Adipocyte (in vitro differentiated cells): Measurements from ENCODE around the gene WDR48.
A peak's percentile ranks its signal among the peaks of the same experiment; 100 is the strongest.

Experiments
- DNase-seq: peaks from one replicate; pipeline ENCODE4 v3.0.0-alpha.2; 2015; ENCODE audit warnings: low read depth
- H3K27me3 ChIP-seq: replicated peaks from 2 replicates; pipeline ENCODE4 v1.7.0; 2013; ENCODE audit warnings: mild to moderate bottlenecking, low read length, moderate library complexity; ENCODE audit not compliant: control insufficient read depth, insufficient read depth
- H3K36me3 ChIP-seq: 2 replicates; pipeline ENCODE4 v1.7.0; 2013; ENCODE audit warnings: low read length, mild to moderate bottlenecking, moderate library complexity; ENCODE audit not compliant: control insufficient read depth, insufficient read depth, severe bottlenecking
- H3K4me1 ChIP-seq: 2 replicates; pipeline ENCODE4 v1.7.0; 2013; ENCODE audit warnings: mild to moderate bottlenecking, low read length, moderate library complexity; ENCODE audit not compliant: control insufficient read depth, insufficient read depth
- H3K4me3 ChIP-seq: 2 replicates; pipeline ENCODE4 v1.7.0; 2013; ENCODE audit warnings: mild to moderate bottlenecking, low read length, moderate library complexity
- H3K9ac ChIP-seq: 2 replicates; pipeline ENCODE4 v1.7.0; 2013; ENCODE audit warnings: mild to moderate bottlenecking, low read length, moderate library complexity
- H3K9me3 ChIP-seq: 2 replicates; pipeline ENCODE4 v1.7.0; 2013; ENCODE audit warnings: mild to moderate bottlenecking, low read length, moderate library complexity; ENCODE audit not compliant: control insufficient read depth

Gene WDR48

GRCh38 chr3:39094851-39095677, 43.2 kb downstream of the WDR48 start:
- H3K36me3 ChIP-seq: peaks cover 90% of the 10 kb centered on the region
- no peaks in the 10 kb centered on the region for H3K9me3 ChIP-seq
- H3K4me1 ChIP-seq: peaks cover 28% of the 10 kb centered on the region
- H3K4me3 ChIP-seq: no peak overlapping the region
- H3K9ac ChIP-seq: no peak overlapping the region
- no peak for DNase-seq
- no peaks in the 10 kb centered on the region for H3K27me3 ChIP-seq

- Histone ChIP-seq H3K27me3 (no peaks in the 10 kb centered on the region), H3K9ac (no peak overlapping the region), H3K4me3 (no peak overlapping the region), H3K36me3 (peaks cover 92% of the 10 kb centered on the region), H3K9me3 (no peaks in the 10 kb centered on the region), H3K4me1 (peaks cover 28% of the 10 kb centered on the region)
- DNase-seq: no peak
These were observed 44.0 kb downstream of the WDR48 start for GRCh38 chr3:39095778-39096177.

- peak; percentile 50 for DNase-seq
- Histone ChIP-seq H3K36me3 (peaks cover 84% of the 10 kb centered on the region), H3K4me3 (no peak overlapping the region), H3K4me1 (peaks cover 35% of the 10 kb centered on the region), H3K27me3 (no peaks in the 10 kb centered on the region), H3K9ac (no peak overlapping the region), H3K9me3 (no peaks in the 10 kb centered on the region)
These were observed 45.0 kb downstream of the WDR48 start for GRCh38 chr3:39096775-39097174.

- no peaks in the 10 kb centered on the region for H3K27me3 ChIP-seq
- H3K36me3 ChIP-seq: peaks cover 72% of the 10 kb centered on the region
- H3K4me3 ChIP-seq: no peak overlapping the region
These were observed 46.1 kb downstream of the WDR48 start for GRCh38 chr3:39097716-39098472.

GRCh38 chr3:39098473-39099000, 46.7 kb downstream of the WDR48 start:
- Histone ChIP-seq H3K36me3 (peaks cover 70% of the 10 kb centered on the region), H3K4me1 (peaks cover 47% of the 10 kb centered on the region), H3K27me3 (no peaks in the 10 kb centered on the region), H3K9me3 (no peaks in the 10 kb centered on the region), H3K9ac (no peak overlapping the region), H3K4me3 (no peak overlapping the region)
- no peak for DNase-seq

More at GRCh38 chr3:39097716-39098472, 46.1 kb downstream of the WDR48 start:
- H3K4me1 ChIP-seq: peaks cover 41% of the 10 kb centered on the region
- H3K9me3 ChIP-seq: no peaks in the 10 kb centered on the region
- DNase-seq: no peak
- no peak overlapping the region for H3K9ac ChIP-seq

- H3K4me3 ChIP-seq: no peak overlapping the region
- peaks cover 49% of the 10 kb centered on the region for H3K4me1 ChIP-seq
- no peak overlapping the region for H3K9ac ChIP-seq
- H3K9me3 ChIP-seq: no peaks in the 10 kb centered on the region
- no peak for DNase-seq
- H3K36me3 ChIP-seq: peaks cover 63% of the 10 kb centered on the region
- no peaks in the 10 kb centered on the region for H3K27me3 ChIP-seq
These were observed 47.4 kb downstream of the WDR48 start for GRCh38 chr3:39099242-39099641.

GRCh38 chr3:39099738-39100499, 48.1 kb downstream of the WDR48 start:
- peaks cover 45% of the 10 kb centered on the region for H3K4me1 ChIP-seq
- H3K9me3 ChIP-seq: no peaks in the 10 kb centered on the region
- no peak overlapping the region for H3K4me3 ChIP-seq
- H3K36me3 ChIP-seq: peaks cover 56% of the 10 kb centered on the region
- no peak overlapping the region for H3K9ac ChIP-seq
- no peaks in the 10 kb centered on the region for H3K27me3 ChIP-seq
- DNase-seq: no peak

GRCh38 chr3:39100500-39100886, 48.7 kb downstream of the WDR48 start:
- H3K9me3 ChIP-seq: no peaks in the 10 kb centered on the region
- no peak overlapping the region for H3K9ac ChIP-seq
- H3K27me3 ChIP-seq: no peaks in the 10 kb centered on the region
- peaks cover 44% of the 10 kb centered on the region for H3K4me1 ChIP-seq
- no peak for DNase-seq
- H3K36me3 ChIP-seq: peaks cover 50% of the 10 kb centered on the region
- H3K4me3 ChIP-seq: no peak overlapping the region

- Histone ChIP-seq H3K27me3 (no peaks in the 10 kb centered on the region), H3K4me1 (peaks cover 48% of the 10 kb centered on the region), H3K36me3 (peaks cover 44% of the 10 kb centered on the region), H3K4me3 (no peak overlapping the region), H3K9ac (no peak overlapping the region), H3K9me3 (no peaks in the 10 kb centered on the region)
- peak; percentile 62 for DNase-seq
These were observed 49.3 kb downstream of the WDR48 start for GRCh38 chr3:39101022-39101689.

GRCh38 chr3:39102504-39103323, 50.9 kb downstream of the WDR48 start:
- peaks cover 39% of the 10 kb centered on the region for H3K4me1 ChIP-seq
- H3K36me3 ChIP-seq: peaks cover 32% of the 10 kb centered on the region
- no peak overlapping the region for H3K4me3 ChIP-seq
- no peaks in the 10 kb centered on the region for H3K27me3 ChIP-seq
- H3K9ac ChIP-seq: no peak overlapping the region
- no peaks in the 10 kb centered on the region for H3K9me3 ChIP-seq
- DNase-seq: no peak
